Hematopoietic multipotent progenitor cell treated with erythropoietin and hydrocortisone succinate and interleukin-3 and kit ligand, for 4 days (in vitro differentiated cells): ENCODE data around the gene NIFK.
"Not testable (repeated sequence)": the region's sequence is repeated elsewhere in the genome, so short reads cannot be mapped to it uniquely, and the experiment has no call there.

Experiments used
- DNase-seq: peaks from one replicate; pipeline ENCODE4 v3.0.0-alpha.2; 2015

NIFK gene

DNA sequence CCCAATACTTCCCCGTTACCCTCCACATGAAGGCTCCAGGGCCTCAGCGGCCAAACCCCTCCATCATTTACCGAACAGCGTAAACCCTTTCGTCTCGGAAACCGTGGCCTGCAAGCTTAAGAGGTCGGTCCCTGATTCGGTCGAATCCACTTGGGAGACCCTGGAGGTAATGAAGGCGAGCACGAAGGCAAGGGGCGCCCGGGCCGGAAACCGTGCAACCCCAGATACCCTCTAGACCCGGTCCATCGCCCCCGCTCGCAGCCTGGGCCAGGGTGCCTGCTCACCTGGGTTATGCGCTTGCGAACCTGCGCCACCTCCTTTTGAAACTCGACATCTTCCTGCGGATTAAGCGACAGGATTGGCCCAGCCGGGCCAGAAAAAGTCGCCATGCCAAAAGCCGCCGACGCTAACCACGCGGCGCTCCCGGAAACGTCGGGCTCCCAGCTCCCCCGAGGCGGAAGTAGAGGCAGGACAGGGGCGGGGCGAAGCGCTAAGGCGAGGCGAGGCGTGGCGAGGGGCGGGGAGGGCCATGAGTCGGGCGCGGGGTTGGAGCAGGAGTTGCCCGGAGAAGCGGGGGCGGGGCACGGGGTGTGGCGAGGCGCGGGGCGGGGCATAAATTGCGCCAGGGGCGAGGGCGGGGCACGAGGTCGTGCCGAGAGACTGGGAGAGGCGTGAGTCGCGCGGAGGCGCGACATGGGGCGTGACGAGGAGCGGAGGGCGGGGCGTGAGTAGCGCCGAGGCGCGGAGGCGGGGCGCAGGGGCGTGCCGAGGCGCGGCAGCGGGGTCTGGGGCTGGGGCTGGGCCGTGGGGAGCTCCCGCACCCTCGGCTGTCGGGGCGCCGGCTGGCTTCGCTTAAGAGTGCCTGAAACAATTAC lies at the start of gene NIFK:
Gene NIFK (minus strand): TSS at position 414 of the 875 bp plus-strand sequence. CDS start 25 bp downstream, at position 389.
- peak; percentile 99 for DNase-seq

DNA sequence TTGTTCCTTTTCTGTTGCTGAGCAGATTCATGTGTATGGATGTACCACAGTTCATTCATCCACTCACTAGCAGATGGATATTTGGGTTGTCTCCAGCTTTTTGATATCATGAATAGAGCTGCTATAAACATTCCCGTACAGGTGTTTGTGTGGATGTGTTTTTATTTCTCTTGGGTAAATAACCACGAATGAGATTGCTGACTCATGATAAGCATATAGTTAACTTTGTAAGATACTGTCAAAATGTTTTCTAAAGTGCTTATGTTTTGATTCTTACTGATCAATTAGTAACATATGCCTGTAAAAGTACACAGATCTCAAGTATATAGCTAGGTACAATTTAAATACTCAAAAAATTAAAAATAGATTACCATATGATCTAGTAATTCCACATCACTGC lies 46.5 kb upstream of the NIFK start:
- DNase-seq: no peak

GRCh38 chr2:121778741-121779487 lies 42.2 kb upstream of the NIFK start:
- no peak for DNase-seq

DNA sequence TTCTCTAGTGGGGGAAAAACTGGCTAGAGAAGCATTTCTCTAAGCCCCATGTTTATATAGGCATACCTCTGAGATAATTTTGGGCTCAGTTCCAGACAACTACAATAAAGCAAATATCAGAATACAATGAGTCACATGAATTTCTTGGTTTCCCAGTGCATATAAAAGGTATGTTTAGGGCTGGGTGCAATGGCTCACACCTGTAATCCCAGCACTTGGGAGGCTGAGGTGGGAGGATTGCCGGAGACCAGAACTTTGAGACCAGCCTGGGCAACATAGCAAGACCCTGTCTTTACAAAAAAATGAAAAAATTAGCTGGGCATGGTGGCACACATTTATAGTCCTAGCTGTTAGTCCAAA lies 41.0 kb upstream of the NIFK start:
- DNase-seq: no peak

GRCh38 chr2:121776885-121777698 lies 40.4 kb upstream of the NIFK start:
- no peak for DNase-seq

GRCh38 chr2:121776361-121776760 lies 39.7 kb upstream of the NIFK start:
- DNase-seq: no peak

DNA sequence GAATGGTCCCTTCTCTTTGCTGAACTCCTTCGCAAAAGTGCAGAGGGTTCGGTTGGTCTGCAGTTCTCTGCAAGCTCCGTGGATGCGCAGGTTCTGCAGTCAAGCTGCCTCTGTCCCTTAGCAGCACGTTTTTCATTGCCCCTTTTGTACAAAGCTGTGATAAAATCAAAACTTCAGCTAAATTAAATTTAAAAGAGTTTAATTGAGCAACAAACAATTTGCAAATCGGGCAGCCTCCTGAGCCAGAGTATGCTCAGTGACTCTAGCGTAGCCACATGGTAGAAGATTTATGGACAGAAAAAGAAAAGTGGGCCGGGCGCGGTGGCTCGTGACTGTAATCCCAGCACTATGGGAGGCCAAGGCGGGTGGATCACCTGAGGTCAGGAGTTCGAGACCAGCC lies 37.6 kb upstream of the NIFK start:
- DNase-seq: no peak

DNA sequence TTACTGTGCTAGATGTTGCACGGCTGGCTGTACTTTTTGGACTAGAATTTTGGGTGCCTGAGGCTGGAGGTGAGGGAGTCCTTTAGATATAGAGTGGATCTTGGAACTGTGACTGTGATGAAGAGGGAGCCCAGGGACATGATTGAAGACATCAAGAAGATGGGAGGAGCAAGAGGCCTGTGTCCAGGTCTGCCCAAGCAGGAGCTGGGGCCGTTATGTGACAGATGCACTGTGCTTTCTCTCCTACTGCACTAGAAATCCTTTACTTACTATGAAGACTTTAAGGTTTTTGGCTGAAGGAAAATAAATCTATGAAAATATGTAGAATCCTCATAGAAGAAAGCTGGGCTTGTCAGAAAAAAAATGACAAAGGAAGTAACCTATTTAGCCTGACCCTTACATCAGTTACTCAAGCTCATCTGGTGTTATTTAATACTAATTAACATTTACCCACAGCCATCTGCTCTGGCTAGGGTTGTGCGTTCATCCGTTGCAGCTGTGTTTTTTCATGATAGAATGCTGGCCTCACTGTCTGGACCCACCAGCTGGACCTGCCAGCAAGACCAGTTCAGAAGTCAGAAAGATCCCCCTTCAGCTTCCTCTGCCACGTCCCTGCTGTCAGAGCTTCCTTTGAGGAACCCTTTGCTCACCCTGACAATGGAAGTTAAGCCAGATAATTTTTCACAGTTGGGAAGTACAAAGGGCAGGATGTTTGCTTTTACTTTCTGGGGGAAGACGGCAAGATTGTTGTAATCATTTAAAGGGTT lies 35.5 kb upstream of the NIFK start:
- DNase-seq: no peak

DNA sequence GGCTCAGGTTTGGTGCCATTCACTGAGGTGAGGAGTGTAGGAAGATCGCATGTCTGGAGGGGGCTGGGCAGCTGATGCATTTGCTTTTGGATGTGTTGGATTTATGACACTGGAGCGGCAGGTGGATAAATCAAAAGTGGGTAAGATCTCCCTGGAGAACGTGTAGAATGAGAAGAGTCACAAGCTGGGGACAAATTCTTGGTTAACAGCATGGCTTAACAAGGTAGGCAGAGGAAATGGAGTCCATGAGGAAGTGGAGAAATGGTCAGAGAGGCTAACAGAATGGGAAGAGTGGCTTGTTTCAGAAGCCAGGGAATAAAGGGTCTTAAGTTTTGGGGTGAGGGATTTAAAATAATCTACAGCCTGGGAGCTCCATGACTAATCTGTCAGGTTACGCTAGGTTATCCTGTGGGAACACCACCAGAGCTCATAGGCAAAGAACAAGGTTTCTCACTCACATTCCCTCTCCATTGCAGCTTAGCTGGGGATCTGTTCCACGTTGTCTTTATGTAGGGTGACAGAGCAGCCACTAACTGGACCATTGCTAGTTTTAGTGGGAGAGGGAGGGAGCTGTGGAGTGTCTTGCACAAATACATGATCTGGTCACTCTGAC lies 31.6 kb upstream of the NIFK start:
- no peak for DNase-seq

DNA sequence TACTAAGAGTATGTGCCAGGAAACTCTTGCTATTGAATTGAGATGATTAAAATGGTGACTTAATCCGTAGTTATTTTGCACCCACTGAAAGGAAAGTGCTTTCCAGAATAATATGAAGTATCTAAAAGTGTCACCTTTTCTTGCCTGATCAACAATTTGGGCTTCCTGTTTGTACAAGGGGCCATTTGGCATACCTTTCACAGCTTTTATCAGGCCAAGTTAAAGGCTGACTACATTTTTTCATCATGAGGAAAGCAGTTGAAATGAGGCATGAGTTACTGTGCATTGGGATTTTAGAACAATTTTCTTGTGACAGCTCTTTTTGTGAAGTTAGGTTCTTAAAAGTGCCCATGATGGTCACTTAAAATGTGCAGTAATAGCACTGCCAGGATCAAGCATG lies 29.9 kb upstream of the NIFK start:
- no peak for DNase-seq

- DNase-seq: no peak
Measured at GRCh38 chr2:121764681-121765228, 28.1 kb upstream of the NIFK start.

DNA sequence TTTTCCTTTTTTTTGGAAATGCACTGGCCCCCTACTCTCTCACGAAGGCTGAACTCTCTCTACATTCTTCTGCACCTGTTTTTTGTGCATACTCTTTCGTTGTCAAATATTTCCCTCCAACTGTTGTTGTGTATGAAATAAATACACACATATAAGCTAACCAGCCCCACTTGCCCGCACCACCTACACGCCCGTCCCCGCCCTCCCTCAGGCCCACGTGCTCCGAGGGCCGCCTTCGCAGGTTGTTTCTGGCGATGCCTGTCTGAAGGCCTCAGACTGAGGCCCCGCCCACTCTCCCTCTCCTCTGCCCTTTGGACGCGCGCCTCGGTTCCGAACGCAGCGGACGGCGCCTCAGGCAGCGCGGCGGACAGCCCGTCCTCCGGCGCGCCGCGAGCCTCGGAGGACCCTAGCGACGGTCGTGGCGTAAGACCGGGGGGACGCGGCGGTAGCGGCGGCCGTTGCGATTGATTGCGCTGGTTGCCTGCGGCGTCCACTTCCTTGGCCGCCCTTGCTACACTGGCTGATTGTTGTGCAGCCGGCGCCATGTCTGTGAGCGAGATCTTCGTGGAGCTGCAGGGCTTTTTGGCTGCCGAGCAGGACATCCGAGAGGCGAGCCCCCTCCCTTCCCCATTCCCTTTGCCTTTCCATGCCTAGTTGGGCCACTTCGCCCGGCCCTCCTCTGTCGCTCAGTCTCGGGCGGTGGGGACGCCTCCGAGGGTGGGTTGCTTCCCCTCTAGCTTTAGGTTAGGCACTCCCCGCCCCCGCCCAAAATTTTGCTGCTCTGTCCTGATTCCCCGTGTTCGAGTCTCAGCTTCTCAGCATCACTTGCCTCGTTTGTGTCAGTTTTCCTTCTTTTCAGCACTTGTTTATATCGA lies 18.8 kb upstream of the NIFK start, which contains the start of gene TSN:
Gene TSN (plus strand): TSS at position 415 of the 875 bp plus-strand sequence. CDS start 129 bp downstream, at position 544.
- DNase-seq: peak; percentile 99

DNA sequence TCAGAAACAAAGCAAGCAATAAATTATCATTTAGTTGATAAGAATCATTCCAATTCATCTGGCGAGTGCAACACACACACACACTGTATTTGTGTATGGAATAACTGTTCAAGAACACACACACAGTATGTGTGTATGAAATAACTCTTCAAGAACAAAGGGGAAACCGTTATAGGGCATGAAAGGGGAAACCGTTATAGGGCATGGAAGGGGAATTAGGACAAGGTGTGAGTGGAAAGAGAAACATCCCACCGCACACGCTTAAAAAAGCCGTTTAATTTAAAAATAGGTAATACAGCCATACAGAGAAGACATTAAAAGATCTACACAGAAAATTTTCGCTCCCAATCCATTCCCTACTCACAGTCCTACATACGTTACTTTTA lies 18.2 kb upstream of the NIFK start:
- peak; percentile 33 for DNase-seq

DNA sequence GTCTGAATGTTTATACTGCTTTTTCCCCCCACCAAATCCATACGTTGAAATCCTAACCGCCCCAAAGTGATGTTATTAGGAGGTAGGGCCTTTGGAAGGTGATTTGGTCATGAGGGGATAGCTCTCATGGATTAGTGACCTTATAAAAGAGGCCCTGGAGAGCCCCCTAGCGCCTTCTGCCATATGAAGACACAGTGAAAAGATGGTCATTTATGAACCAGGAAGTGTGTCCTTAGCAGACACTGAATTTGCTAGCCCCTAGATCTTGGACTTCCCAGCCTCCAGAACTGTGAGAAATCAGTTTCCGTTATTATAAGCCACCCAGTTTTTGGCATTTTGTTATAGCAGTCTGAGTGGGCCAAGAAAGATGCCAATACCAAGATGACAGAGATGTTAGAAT lies 11.5 kb upstream of the NIFK start:
- DNase-seq: peak; percentile 68

DNA sequence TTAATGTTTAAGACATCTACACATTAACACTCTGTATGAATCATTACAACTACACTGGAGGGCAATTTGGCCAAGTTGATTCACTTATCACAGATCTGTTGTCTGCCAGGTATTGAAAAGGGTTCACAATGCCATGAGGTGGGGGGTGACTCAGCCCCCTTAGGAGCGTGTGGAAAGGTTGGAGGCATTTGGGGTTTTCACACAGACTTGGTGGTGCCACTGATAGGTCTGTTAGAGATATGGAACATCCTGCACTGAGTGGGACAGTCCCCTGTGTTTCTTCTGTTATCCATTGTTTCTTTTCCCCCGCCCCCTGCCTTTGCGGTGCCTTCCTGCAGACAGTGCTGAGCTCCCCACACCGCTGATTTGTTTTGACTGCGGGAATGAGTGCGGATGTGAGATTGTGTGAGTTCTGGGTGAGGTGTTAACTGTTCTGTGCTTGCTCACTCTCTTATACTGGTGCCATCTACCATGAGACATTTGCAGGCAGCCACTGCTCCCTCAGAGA lies 9.4 kb upstream of the NIFK start:
- DNase-seq: no peak

DNA sequence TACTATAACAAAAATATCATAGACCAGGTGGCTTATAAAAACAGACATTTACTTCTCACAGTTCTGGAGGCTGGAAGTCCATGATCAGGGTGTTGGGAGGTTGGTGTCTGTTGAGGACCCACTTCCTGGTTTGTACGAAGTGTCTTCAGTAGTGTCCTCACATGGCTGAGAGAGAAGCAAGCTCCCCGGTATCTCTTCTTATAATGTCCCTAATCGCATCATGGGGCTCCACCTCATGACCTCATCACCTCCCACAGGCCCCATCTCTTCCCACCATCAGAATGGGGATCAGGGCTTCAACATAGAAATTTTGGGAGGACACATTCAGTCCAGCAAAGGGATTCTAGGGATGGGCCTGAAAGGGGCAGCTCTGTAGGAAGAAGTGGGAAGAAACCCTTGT lies 4.8 kb upstream of the NIFK start:
- DNase-seq: no peak

- no peak for DNase-seq
Measured at GRCh38 chr2:121740973-121741372, 4.3 kb upstream of the NIFK start.

DNA sequence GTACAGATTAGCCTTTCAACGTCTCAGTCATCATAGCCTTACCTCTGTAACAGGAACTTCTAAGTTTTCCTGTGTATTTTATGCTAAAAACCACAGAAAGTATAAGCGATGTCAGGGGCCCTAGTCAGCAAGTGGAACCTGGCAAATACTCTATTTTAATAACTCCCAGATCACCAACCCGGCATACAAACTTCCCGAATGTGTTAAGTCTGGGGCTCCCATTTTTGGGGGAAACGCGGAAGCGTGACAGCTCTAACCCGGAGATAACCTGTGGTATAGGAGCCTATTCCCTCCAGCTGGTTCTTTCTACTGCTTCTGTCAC lies 574 bp downstream of the NIFK start:
- DNase-seq: peak; percentile 25

GRCh38 chr2:121735518-121736074 lies 1.1 kb downstream of the NIFK start:
- DNase-seq: peak; percentile 67

GRCh38 chr2:121734544-121734943 lies 2.1 kb downstream of the NIFK start:
- not testable (repeated sequence) for DNase-seq
